Esophagus squamous epithelium (tissue), 4 donors: ENCODE measurements around the gene VWA8.

Source experiments
- POLR2A ChIP-seq, 4 donors: fragments of 450-650 bp; IDR thresholded peaks; one replicate each; pipeline ENCODE4 v1.6.1; 2017; ENCODE audit warnings: antibody characterized with exemption in 4 of 4, mild to moderate bottlenecking in 4 of 4, moderate library complexity in 3 of 4
- TF ChIP-seq, protein P1 (sequence below), 6 experiments: fragments of 450-650 bp in 4 of 6; fragments of 200-600 bp in 2 of 6; sonication (generic) in 2 of 6; IDR thresholded peaks; one replicate each; pipeline ENCODE4 v1.5.1; 2016 to 2019; ENCODE audit warnings: antibody characterized with exemption in 6 of 6, mild to moderate bottlenecking in 4 of 6, moderate library complexity in 4 of 6

DNA sequence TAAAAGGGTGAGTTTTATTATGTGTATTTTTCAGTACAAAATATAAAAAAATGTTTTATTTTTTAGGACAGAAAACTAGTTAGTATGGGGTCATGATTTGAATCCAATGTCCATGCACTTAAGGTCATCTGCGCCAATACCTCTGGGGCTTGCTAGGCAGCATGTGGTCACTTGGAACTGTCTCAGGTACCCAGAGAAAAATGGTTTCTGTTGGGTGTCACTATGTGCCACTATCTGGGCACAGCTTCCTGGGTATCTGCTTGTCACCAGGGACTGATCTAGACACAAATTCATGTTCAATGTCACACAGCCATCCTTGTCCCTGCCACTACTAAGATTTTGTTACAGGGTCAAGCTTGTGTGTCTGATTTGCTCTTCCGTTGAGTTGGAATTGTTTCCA, 403.2 kb downstream of the VWA8 start:
- TF ChIP-seq, protein P1, sequence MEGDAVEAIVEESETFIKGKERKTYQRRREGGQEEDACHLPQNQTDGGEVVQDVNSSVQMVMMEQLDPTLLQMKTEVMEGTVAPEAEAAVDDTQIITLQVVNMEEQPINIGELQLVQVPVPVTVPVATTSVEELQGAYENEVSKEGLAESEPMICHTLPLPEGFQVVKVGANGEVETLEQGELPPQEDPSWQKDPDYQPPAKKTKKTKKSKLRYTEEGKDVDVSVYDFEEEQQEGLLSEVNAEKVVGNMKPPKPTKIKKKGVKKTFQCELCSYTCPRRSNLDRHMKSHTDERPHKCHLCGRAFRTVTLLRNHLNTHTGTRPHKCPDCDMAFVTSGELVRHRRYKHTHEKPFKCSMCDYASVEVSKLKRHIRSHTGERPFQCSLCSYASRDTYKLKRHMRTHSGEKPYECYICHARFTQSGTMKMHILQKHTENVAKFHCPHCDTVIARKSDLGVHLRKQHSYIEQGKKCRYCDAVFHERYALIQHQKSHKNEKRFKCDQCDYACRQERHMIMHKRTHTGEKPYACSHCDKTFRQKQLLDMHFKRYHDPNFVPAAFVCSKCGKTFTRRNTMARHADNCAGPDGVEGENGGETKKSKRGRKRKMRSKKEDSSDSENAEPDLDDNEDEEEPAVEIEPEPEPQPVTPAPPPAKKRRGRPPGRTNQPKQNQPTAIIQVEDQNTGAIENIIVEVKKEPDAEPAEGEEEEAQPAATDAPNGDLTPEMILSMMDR (IDR thresholded peaks at IDR 0.05) = no peak
- no peak for TF ChIP-seq POLR2A (IDR thresholded peaks at IDR 0.05)
